Neural crest cell (in vitro differentiated cells): Measurements from ENCODE around the gene FFAR3. TPM values are rescaled to one million over a fixed set of nuclear protein-coding genes. Genes with fewer than 3 reads are reported as not detected.
A peak's percentile ranks its signal among the peaks of the same experiment; 100 is the strongest.

Experiments used
- DNase-seq: peaks from one replicate; pipeline ENCODE4 v3.0.0; 2021; ENCODE audit warnings: low read depth, mixed read lengths, low spot score
- H3K27ac Mint-ChIP-seq: one replicate; pipeline ENCODE4 v1.8.0; 2021; ENCODE audit warnings: mild to moderate bottlenecking, mixed read lengths; ENCODE audit not compliant: unreplicated experiment
- H3K27me3 Mint-ChIP-seq: 2 replicates; pipeline ENCODE4 v1.8.0; 2021; ENCODE audit warnings: low read depth, mild to moderate bottlenecking, mixed read lengths
- H3K36me3 Mint-ChIP-seq: 2 replicates; pipeline ENCODE4 v1.8.0; 2021; ENCODE audit warnings: low read depth, mild to moderate bottlenecking, mixed read lengths
- H3K4me1 Mint-ChIP-seq: 2 replicates; pipeline ENCODE4 v1.8.0; 2021; ENCODE audit warnings: mixed read lengths
- H3K4me3 Mint-ChIP-seq: one replicate; pipeline ENCODE4 v1.8.0; 2021; ENCODE audit warnings: mild to moderate bottlenecking, mixed read lengths
- H3K9me3 Mint-ChIP-seq: 2 replicates; pipeline ENCODE4 v1.8.0; 2021; ENCODE audit warnings: mixed read lengths
- total RNA-seq: library from RNA; stranded (reverse); gene quantifications from 2 replicates; pipeline ENCODE4 v1.2.1, GENCODE V29; 2021
- TF ChIP-seq, protein P1 (sequence below): fragments of 200-600 bp; sonication (generic); conservative IDR thresholded peaks from 2 replicates; pipeline ENCODE4 v1.5.0; 2021; ENCODE audit warnings: antibody characterized with exemption, mild to moderate bottlenecking

Gene FFAR3
- total RNA-seq, 1 donor from 2014 or later, result not detected

DNA sequence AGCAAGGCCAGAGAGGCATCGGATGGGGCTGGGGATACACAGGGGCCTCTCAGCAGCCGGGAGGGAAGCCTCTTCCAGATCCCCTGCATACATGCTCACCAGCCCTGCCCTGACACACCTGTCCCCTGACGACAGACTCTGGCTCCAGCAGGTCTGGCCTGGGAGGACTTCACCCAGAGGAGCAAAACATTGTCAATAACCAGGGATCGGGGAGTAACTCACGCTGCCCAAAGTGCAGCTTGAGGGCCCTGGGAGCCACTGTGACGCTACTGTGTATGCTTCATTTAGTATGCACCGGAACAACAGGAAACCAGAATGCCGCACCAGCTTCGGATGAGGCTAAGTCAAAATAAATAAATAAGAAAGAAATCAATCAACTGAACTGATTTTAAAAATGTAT lies 41.7 kb upstream of the FFAR3 start:
- no peak for DNase-seq
- peaks cover 2% of the 10 kb centered on the region for H3K27me3 Mint-ChIP-seq
- H3K4me1 Mint-ChIP-seq, result peaks cover 13% of the 10 kb centered on the region
- H3K36me3 Mint-ChIP-seq, result no peaks in the 10 kb centered on the region
- no peaks in the 10 kb centered on the region for H3K9me3 Mint-ChIP-seq
- H3K27ac Mint-ChIP-seq, result no peak overlapping the region
- TF ChIP-seq, protein P1, sequence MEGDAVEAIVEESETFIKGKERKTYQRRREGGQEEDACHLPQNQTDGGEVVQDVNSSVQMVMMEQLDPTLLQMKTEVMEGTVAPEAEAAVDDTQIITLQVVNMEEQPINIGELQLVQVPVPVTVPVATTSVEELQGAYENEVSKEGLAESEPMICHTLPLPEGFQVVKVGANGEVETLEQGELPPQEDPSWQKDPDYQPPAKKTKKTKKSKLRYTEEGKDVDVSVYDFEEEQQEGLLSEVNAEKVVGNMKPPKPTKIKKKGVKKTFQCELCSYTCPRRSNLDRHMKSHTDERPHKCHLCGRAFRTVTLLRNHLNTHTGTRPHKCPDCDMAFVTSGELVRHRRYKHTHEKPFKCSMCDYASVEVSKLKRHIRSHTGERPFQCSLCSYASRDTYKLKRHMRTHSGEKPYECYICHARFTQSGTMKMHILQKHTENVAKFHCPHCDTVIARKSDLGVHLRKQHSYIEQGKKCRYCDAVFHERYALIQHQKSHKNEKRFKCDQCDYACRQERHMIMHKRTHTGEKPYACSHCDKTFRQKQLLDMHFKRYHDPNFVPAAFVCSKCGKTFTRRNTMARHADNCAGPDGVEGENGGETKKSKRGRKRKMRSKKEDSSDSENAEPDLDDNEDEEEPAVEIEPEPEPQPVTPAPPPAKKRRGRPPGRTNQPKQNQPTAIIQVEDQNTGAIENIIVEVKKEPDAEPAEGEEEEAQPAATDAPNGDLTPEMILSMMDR, result no peak
- H3K4me3 Mint-ChIP-seq, result no peak overlapping the region

DNA sequence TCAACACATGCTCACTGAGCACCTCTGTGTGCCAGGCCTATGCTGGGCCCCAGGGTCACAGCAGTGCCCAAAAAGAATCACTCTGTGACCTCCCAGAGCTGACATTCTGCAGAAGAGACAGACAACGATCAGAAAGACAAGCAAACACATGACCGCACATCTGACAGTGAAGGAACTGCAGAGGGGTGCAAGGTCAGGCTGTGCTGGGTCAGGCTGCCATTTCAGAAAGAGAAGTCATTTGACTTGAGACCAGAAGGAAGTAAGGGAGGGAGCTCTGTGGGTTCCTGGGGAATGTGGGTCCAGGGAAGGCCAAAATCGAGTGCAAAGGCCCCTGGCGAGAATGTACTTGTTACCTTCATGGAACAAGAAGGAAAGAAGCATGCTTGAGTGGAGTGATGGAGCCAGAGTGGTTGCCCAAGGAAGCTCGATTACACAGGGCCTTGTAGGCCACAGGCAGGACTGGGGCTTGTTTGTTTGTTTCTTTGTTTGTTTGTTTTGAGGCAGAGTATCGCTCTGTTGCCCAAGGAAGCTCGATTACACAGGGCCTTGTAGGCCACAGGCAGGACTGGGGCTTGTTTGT lies 40.7 kb upstream of the FFAR3 start:
- H3K27ac Mint-ChIP-seq, result peak overlapping the region; percentile 9
- H3K4me3 Mint-ChIP-seq, result no peak overlapping the region
- peaks cover 13% of the 10 kb centered on the region for H3K4me1 Mint-ChIP-seq
- no peak for DNase-seq
- peaks cover 2% of the 10 kb centered on the region for H3K27me3 Mint-ChIP-seq
- no peaks in the 10 kb centered on the region for H3K9me3 Mint-ChIP-seq
- H3K36me3 Mint-ChIP-seq, result no peaks in the 10 kb centered on the region
- TF ChIP-seq, protein P1, result no peak

DNA sequence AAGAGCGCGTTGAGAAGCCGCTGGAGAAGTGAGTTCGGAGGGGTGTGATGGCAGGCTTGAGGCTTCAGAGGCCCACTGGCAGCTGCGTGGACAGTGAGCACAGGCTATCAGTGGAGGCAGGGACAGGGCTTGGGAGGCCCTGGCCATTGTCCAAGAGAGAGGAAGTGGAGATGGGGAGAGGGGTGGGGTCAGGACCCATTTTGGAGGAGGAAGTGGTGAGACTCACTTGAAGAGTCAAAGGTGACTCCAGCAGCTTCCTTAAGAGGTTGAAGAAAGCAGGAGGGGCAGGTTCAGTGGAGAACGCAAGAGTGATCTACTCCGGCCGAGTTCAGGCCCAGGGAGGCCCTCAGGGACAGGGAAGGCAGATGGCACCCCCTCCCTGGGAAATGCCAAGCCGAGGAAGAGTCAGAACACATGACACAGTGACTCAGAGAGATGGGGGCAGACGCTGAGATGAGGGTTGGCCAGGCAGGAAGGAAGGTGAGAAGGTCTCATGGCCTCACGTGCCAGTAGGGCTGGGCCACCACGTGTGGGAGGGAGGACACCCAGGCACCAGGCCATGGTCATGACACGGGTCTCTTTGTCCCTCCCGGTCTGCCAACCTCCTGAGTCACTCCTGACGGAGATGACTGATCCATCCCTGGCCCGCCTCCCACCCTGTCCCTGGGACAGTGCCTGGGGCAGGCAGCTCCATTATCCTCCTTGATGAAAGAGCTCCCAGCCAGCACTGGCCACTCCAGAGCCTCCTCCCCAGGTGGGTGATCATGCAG lies 39.4 kb upstream of the FFAR3 start:
- H3K36me3 Mint-ChIP-seq, result no peaks in the 10 kb centered on the region
- peaks cover 2% of the 10 kb centered on the region for H3K27me3 Mint-ChIP-seq
- H3K4me1 Mint-ChIP-seq, result peaks cover 13% of the 10 kb centered on the region
- no peaks in the 10 kb centered on the region for H3K9me3 Mint-ChIP-seq
- DNase-seq, result no peak
- peak overlapping the region; percentile 83 for H3K27ac Mint-ChIP-seq
- no peak overlapping the region for H3K4me3 Mint-ChIP-seq
- TF ChIP-seq, protein P1, result no peak

DNA sequence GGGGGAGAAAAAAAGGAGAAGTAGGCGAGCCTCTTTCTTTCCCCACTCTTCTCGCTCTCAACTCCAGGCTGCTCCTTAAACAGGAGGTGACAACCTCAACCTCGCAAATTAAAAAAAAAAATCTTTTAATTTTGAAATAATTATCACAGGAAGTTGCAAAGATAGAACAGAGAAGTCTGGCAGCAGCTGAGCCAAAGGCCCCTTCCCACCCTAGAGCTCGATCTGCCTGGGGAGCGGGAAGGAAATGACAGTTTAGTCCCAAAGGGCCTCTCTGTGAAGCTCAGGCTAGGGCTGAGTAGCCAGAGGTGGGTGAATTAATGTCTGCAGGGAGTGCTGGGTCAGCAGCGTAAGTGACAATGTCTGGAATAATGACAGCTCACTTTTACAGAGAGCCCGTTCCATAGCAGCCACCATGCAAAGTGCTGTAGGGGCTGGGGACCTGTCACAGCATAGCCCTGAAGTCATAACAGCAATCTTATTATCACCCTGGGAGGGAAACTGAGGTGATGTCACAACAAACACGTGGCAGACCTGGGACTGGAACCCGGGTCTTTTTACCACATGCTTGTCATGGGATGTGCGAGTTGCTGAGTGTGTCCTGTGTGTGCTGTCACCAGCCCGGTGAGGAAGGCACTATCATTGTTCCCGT lies 38.1 kb upstream of the FFAR3 start:
- Mint-ChIP-seq H3K4me1 (peaks cover 13% of the 10 kb centered on the region), H3K27me3 (peaks cover 8% of the 10 kb centered on the region), H3K27ac (no peak overlapping the region), H3K4me3 (no peak overlapping the region), H3K36me3 (no peaks in the 10 kb centered on the region), H3K9me3 (no peaks in the 10 kb centered on the region)
- no peak for DNase-seq
- TF ChIP-seq, protein P1, result no peak

DNA sequence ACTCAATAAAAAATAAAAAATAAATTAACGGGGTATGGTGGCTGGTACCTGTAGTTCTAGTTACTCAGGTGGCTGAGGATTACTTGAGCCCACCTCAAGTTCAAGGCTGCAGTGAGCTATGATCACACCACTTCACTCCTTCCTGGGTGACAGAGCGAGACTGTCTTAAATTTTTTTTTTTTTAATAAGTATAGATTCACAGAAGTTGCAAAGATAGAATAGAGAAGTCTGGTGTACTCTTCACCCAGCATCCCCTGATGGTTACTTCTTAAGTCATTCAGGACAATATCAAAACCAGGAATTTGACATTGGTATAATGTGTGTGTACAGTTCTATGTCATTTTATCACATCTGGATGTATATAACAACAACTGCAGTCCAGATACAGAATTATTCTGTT lies 37.0 kb upstream of the FFAR3 start:
- TF ChIP-seq, protein P1, result no peak
- no peak overlapping the region for H3K4me3 Mint-ChIP-seq
- H3K27me3 Mint-ChIP-seq, result peaks cover 14% of the 10 kb centered on the region
- no peaks in the 10 kb centered on the region for H3K36me3 Mint-ChIP-seq
- no peak overlapping the region for H3K27ac Mint-ChIP-seq
- H3K9me3 Mint-ChIP-seq, result no peaks in the 10 kb centered on the region
- DNase-seq, result no peak
- H3K4me1 Mint-ChIP-seq, result peaks cover 13% of the 10 kb centered on the region
